ENCODE measurements around the gene UST. TPM values are rescaled to one million over a fixed set of nuclear protein-coding genes. Genes with fewer than 3 reads are reported as not detected.

UST gene
- total RNA-seq, 1 donor from 2014 or later: 33.3 TPM

DNA sequence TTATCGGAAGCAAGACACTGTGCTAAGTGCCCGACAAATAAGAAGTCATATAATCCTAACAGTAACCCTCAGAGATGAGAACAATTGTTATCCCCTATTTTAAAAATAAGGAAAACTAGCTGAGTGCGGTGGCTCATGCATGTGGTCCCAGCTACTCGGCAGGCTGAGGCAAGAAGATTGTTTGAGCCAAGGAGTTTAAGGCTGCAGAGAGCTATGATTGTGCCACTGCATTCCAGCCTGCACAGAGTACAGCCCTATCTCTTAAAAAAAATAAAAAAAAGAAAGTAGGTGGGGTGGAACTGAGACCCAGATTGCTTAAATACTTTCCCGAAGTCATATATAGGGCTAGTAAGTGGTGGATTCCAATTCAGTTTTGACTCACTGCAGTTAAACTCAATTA is 84.7 kb downstream of the UST start:
- Mint-ChIP-seq H3K4me1 (peaks cover 4% of the 10 kb centered on the region), H3K9me3 (peaks cover 7% of the 10 kb centered on the region), H3K27ac (no peak overlapping the region), H3K4me3 (no peak overlapping the region), H3K36me3 (peaks cover 7% of the 10 kb centered on the region), H3K27me3 (ENCODE audit: insufficient read depth, low read depth) (peaks cover 3% of the 10 kb centered on the region)
- Histone ChIP-seq H4K20me1 (ENCODE audit: low read depth) (peaks cover 11% of the 10 kb centered on the region), H3K4me3 (no peak overlapping the region), H2AFZ (replicated peaks) (no peak overlapping the region), H3K9me3 (ENCODE audit: low read depth) (no peaks in the 10 kb centered on the region), H3K4me2 (no peak overlapping the region), H3K4me1 (no peaks in the 10 kb centered on the region), H3K27me3 (no peaks in the 10 kb centered on the region), H3F3A (ENCODE audit: low read depth) (no peaks in the 10 kb centered on the region), H3K36me3 (no peaks in the 10 kb centered on the region), H3K27ac (no peak overlapping the region), H3K79me2 (ENCODE audit: low read depth) (peaks cover 85% of the 10 kb centered on the region), H3K9ac (no peak overlapping the region)
- no peak for DNase-seq (ENCODE audit: low spot score)
- TF ChIP-seq, protein P1, sequence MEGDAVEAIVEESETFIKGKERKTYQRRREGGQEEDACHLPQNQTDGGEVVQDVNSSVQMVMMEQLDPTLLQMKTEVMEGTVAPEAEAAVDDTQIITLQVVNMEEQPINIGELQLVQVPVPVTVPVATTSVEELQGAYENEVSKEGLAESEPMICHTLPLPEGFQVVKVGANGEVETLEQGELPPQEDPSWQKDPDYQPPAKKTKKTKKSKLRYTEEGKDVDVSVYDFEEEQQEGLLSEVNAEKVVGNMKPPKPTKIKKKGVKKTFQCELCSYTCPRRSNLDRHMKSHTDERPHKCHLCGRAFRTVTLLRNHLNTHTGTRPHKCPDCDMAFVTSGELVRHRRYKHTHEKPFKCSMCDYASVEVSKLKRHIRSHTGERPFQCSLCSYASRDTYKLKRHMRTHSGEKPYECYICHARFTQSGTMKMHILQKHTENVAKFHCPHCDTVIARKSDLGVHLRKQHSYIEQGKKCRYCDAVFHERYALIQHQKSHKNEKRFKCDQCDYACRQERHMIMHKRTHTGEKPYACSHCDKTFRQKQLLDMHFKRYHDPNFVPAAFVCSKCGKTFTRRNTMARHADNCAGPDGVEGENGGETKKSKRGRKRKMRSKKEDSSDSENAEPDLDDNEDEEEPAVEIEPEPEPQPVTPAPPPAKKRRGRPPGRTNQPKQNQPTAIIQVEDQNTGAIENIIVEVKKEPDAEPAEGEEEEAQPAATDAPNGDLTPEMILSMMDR (IDR thresholded peaks at IDR 0.05): no peak
- TF ChIP-seq EZH2phosphoT487 (IDR thresholded peaks at IDR 0.05) (no peak), EZH2 (IDR thresholded peaks at IDR 0.05) (no peak)

DNA sequence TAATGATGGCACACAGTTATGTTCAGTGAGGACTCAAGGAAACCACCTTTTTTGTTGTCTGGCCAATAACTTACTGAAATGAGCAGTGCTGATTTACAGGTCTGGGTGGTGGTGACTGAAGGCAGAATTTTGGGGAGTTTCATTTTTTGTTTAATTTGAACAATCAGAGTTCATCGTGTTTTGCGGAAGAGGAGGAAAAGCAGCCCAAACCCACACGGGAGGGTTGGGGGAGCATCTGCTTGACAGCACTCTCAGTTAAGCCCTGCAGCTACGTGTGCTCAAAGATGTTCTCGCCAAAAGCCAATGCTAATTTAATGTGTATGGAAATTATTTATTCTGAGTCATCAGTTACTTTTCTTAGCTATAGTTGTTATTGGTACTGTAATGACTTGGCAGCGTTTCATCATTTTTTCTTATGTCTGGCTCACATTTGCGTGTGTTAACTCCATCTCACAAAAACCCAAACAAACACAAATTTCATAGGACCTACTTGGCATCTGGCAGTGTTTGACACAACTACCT is 89.2 kb downstream of the UST start:
- Mint-ChIP-seq H3K4me3 (no peak overlapping the region), H3K4me1 (peaks cover 5% of the 10 kb centered on the region), H3K36me3 (peaks cover 9% of the 10 kb centered on the region), H3K27ac (no peak overlapping the region), H3K9me3 (no peaks in the 10 kb centered on the region), H3K27me3 (ENCODE audit: insufficient read depth, low read depth) (peaks cover 5% of the 10 kb centered on the region)
- H3K4me1 ChIP-seq: peaks cover 5% of the 10 kb centered on the region
- no peak overlapping the region for H3K27ac ChIP-seq
- H4K20me1 ChIP-seq (ENCODE audit: low read depth): peaks cover 15% of the 10 kb centered on the region
- no peaks in the 10 kb centered on the region for H3F3A ChIP-seq (ENCODE audit: low read depth)
- H3K27me3 ChIP-seq: no peaks in the 10 kb centered on the region
- TF ChIP-seq, protein P1 (IDR thresholded peaks at IDR 0.05): no peak
- no peak for TF ChIP-seq EZH2phosphoT487 (IDR thresholded peaks at IDR 0.05)
- TF ChIP-seq EZH2 (IDR thresholded peaks at IDR 0.05): no peak
- no peak overlapping the region for H3K4me3 ChIP-seq
- H2AFZ ChIP-seq (replicated peaks): no peak overlapping the region
- no peaks in the 10 kb centered on the region for H3K36me3 ChIP-seq
- no peak for DNase-seq (ENCODE audit: low spot score)
- no peaks in the 10 kb centered on the region for H3K9me3 ChIP-seq (ENCODE audit: low read depth)
- no peak overlapping the region for H3K9ac ChIP-seq
- peaks cover 90% of the 10 kb centered on the region for H3K79me2 ChIP-seq (ENCODE audit: low read depth)
- no peak overlapping the region for H3K4me2 ChIP-seq

DNA sequence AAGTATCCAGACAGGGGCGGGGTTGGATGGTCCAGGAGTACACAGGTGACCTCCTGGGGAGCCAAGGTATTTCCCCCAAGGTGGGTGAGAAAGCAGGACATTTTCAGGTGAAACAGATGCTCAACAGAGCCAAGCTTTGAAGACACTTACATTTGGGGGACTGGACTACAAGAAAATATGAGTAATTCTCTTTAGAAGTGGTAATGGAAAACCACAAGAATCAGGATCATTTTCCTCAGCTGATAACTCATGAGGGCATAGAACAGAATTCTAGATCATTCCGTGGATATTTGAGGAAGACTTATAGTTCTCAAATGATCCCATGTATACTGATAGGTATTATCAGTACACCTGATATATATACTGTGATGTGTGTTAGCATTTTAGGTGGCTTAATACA is 89.9 kb downstream of the UST start:
- Mint-ChIP-seq H3K4me3 (no peak overlapping the region), H3K27ac (no peak overlapping the region), H3K36me3 (peaks cover 9% of the 10 kb centered on the region), H3K27me3 (ENCODE audit: insufficient read depth, low read depth) (peaks cover 2% of the 10 kb centered on the region), H3K9me3 (no peaks in the 10 kb centered on the region), H3K4me1 (peaks cover 5% of the 10 kb centered on the region)
- Histone ChIP-seq H4K20me1 (ENCODE audit: low read depth) (peaks cover 19% of the 10 kb centered on the region), H3K4me3 (no peak overlapping the region), H3K4me1 (peaks cover 5% of the 10 kb centered on the region), H2AFZ (replicated peaks) (no peak overlapping the region), H3K27ac (no peak overlapping the region), H3K9ac (no peak overlapping the region), H3K36me3 (no peaks in the 10 kb centered on the region), H3K79me2 (ENCODE audit: low read depth) (peaks cover 94% of the 10 kb centered on the region), H3K27me3 (no peaks in the 10 kb centered on the region), H3K9me3 (ENCODE audit: low read depth) (no peaks in the 10 kb centered on the region), H3F3A (ENCODE audit: low read depth) (no peaks in the 10 kb centered on the region), H3K4me2 (no peak overlapping the region)
- TF ChIP-seq EZH2phosphoT487 (IDR thresholded peaks at IDR 0.05): no peak
- no peak for TF ChIP-seq EZH2 (IDR thresholded peaks at IDR 0.05)
- TF ChIP-seq, protein P1 (IDR thresholded peaks at IDR 0.05): no peak
- no peak for DNase-seq (ENCODE audit: low spot score)
